ENCODE data around the gene VGF. TPM values are rescaled to one million over a fixed set of nuclear protein-coding genes. Genes with fewer than 3 reads are reported as not detected.
"Not testable (repeated sequence)": the region's sequence is repeated elsewhere in the genome, so short reads cannot be mapped to it uniquely, and the experiment has no call there.

VGF gene
- total RNA-seq, 1 donor from 2014 or later: not detected

DNA sequence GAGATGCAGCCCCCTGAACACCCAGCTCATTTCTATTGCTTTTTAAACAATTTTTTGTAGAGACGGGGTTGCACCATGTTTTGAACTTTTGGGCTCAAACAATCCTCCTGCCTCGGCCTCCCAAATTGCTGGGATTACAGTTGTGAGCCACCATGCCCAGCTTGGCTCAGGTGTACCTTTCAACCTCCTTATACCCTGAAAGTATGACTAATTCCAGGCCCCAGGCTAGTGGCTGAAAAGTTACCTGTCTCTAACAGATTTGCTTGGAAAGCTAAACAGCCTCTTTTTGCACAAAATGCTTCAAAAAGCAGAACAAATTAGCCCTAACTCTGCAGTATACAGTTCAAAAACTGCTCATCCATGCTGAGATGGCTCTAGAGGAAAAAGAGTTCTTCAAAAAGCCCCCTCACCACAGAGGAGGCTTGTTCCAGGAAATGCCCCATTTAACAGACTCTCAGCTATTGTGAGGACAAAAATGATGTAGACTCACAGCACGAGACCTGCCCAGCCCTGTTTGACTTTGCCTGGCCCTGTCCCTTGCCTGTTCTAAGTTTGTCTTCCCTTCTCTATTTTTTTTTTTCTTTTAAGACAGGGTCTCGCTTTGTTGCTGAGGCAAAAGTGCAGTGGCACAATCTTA lies 24.5 kb downstream of the VGF start:
- peaks cover 0 to 2% (median 1%) of the 10 kb centered on the region in 3 donors for H3K27me3 ChIP-seq (ENCODE audit: control insufficient read depth in 3 of 3, insufficient read depth in 3 of 3, low read length in 3 of 3)
- no peak overlapping the region for H3K4me3 ChIP-seq (ENCODE audit: low read length in 3 of 3)
- no peaks in the 10 kb centered on the region for H3K9me3 ChIP-seq (ENCODE audit: control insufficient read depth in 3 of 3, low read length in 3 of 3)
- H3K36me3 ChIP-seq (ENCODE audit: control insufficient read depth in 3 of 3, insufficient read depth in 3 of 3, low read length in 3 of 3): no peaks in the 10 kb centered on the region
- H3K9ac ChIP-seq (ENCODE audit: low read depth in 1 of 3, low read length in 3 of 3): no peak overlapping the region
- no peak overlapping the region for H3K27ac ChIP-seq (ENCODE audit: low read depth, low read length)
- H3K4me1 ChIP-seq (ENCODE audit: control insufficient read depth in 3 of 3, insufficient read depth in 3 of 3, low read length in 3 of 3): peaks cover 7 to 12% (median 11%) of the 10 kb centered on the region in 3 donors

DNA sequence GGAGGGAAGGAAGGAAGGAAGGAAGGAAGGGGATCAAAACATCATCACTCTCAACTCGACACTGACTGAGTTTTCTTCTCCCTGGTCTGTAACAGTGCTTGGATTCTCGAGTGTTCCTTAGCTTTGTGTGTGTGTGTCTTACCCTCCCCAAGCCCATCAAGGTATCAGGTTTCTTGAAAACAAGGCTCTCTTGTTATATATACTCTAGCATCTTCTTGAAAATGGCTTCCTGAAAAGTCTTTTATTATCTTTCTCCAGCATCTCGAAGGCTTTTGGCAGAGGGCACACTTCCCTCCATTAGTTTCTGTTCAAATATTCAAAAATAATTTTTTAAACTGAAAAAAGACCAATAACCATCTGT lies 25.1 kb downstream of the VGF start:
- no peaks in the 10 kb centered on the region for H3K9me3 ChIP-seq (ENCODE audit: control insufficient read depth in 3 of 3, low read length in 3 of 3)
- no peak overlapping the region for H3K4me3 ChIP-seq (ENCODE audit: low read length in 3 of 3)
- peaks cover 0 to 2% (median 0%) of the 10 kb centered on the region in 3 donors for H3K36me3 ChIP-seq (ENCODE audit: control insufficient read depth in 3 of 3, insufficient read depth in 3 of 3, low read length in 3 of 3)
- no peak overlapping the region for H3K9ac ChIP-seq (ENCODE audit: low read depth in 1 of 3, low read length in 3 of 3)
- H3K27ac ChIP-seq (ENCODE audit: low read depth, low read length): no peak overlapping the region
- H3K27me3 ChIP-seq (ENCODE audit: control insufficient read depth in 3 of 3, insufficient read depth in 3 of 3, low read length in 3 of 3): no peaks in the 10 kb centered on the region
- H3K4me1 ChIP-seq (ENCODE audit: control insufficient read depth in 3 of 3, insufficient read depth in 3 of 3, low read length in 3 of 3): peaks cover 7 to 12% (median 11%) of the 10 kb centered on the region in 3 donors

- Histone ChIP-seq H3K9ac (ENCODE audit: low read depth in 1 of 3, low read length in 3 of 3) (peak overlapping the region in 1 of 3 donors; percentile 3), H3K36me3 (ENCODE audit: control insufficient read depth in 3 of 3, insufficient read depth in 3 of 3, low read length in 3 of 3) (peaks cover 0 to 2% (median 0%) of the 10 kb centered on the region in 3 donors), H3K4me3 (ENCODE audit: low read length in 3 of 3) (peak overlapping the region in 2 of 3 donors; percentile 28 to 30), H3K27ac (ENCODE audit: low read depth, low read length) (peak overlapping the region; percentile 66), H3K4me1 (ENCODE audit: control insufficient read depth in 3 of 3, insufficient read depth in 3 of 3, low read length in 3 of 3) (peaks cover 7 to 11% (median 8%) of the 10 kb centered on the region in 3 donors), H3K9me3 (ENCODE audit: control insufficient read depth in 3 of 3, low read length in 3 of 3) (no peaks in the 10 kb centered on the region), H3K27me3 (ENCODE audit: control insufficient read depth in 3 of 3, insufficient read depth in 3 of 3, low read length in 3 of 3) (no peaks in the 10 kb centered on the region)
These were observed 27.0 kb downstream of the VGF start for GRCh38 chr7:101138213-101138870.

DNA sequence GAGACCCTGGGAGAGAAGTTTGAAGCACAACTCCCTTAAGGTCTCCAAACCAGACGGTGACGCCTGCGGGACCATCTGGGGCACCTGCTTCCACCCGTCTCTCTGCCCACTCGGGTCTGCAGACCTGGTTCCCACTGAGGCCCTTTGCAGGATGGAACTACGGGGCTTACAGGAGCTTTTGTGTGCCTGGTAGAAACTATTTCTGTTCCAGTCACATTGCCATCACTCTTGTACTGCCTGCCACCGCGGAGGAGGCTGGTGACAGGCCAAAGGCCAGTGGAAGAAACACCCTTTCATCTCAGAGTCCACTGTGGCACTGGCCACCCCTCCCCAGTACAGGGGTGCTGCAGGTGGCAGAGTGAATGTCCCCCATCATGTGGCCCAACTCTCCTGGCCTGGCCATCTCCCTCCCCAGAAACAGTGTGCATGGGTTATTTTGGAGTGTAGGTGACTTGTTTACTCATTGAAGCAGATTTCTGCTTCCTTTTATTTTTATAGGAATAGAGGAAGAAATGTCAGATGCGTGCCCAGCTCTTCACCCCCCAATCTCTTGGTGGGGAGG lies 27.6 kb downstream of the VGF start:
- no peaks in the 10 kb centered on the region for H3K27me3 ChIP-seq (ENCODE audit: control insufficient read depth in 3 of 3, insufficient read depth in 3 of 3, low read length in 3 of 3)
- peaks cover 0 to 2% (median 0%) of the 10 kb centered on the region in 3 donors for H3K36me3 ChIP-seq (ENCODE audit: control insufficient read depth in 3 of 3, insufficient read depth in 3 of 3, low read length in 3 of 3)
- H3K4me1 ChIP-seq (ENCODE audit: control insufficient read depth in 3 of 3, insufficient read depth in 3 of 3, low read length in 3 of 3): peaks cover 7 to 11% (median 8%) of the 10 kb centered on the region in 3 donors
- H3K9ac ChIP-seq (ENCODE audit: low read depth in 1 of 3, low read length in 3 of 3): peak overlapping the region in 1 of 3 donors; percentile 3
- H3K27ac ChIP-seq (ENCODE audit: low read depth, low read length): peak overlapping the region; percentile 66
- no peaks in the 10 kb centered on the region for H3K9me3 ChIP-seq (ENCODE audit: control insufficient read depth in 3 of 3, low read length in 3 of 3)
- peak overlapping the region in 1 of 3 donors; percentile 9 for H3K4me3 ChIP-seq (ENCODE audit: low read length in 3 of 3)

GRCh38 chr7:101134399-101134980 lies 30.9 kb downstream of the VGF start:
- H3K27ac ChIP-seq (ENCODE audit: low read depth, low read length): no peak overlapping the region
- H3K4me3 ChIP-seq (ENCODE audit: low read length in 3 of 3): no peak overlapping the region
- no peaks in the 10 kb centered on the region for H3K27me3 ChIP-seq (ENCODE audit: control insufficient read depth in 3 of 3, insufficient read depth in 3 of 3, low read length in 3 of 3)
- no peaks in the 10 kb centered on the region for H3K9me3 ChIP-seq (ENCODE audit: control insufficient read depth in 3 of 3, low read length in 3 of 3)
- H3K4me1 ChIP-seq (ENCODE audit: control insufficient read depth in 3 of 3, insufficient read depth in 3 of 3, low read length in 3 of 3): peaks cover 7 to 11% (median 8%) of the 10 kb centered on the region in 3 donors
- H3K9ac ChIP-seq (ENCODE audit: low read depth in 1 of 3, low read length in 3 of 3): no peak overlapping the region
- H3K36me3 ChIP-seq (ENCODE audit: control insufficient read depth in 3 of 3, insufficient read depth in 3 of 3, low read length in 3 of 3): peaks cover 0 to 2% (median 0%) of the 10 kb centered on the region in 3 donors

DNA sequence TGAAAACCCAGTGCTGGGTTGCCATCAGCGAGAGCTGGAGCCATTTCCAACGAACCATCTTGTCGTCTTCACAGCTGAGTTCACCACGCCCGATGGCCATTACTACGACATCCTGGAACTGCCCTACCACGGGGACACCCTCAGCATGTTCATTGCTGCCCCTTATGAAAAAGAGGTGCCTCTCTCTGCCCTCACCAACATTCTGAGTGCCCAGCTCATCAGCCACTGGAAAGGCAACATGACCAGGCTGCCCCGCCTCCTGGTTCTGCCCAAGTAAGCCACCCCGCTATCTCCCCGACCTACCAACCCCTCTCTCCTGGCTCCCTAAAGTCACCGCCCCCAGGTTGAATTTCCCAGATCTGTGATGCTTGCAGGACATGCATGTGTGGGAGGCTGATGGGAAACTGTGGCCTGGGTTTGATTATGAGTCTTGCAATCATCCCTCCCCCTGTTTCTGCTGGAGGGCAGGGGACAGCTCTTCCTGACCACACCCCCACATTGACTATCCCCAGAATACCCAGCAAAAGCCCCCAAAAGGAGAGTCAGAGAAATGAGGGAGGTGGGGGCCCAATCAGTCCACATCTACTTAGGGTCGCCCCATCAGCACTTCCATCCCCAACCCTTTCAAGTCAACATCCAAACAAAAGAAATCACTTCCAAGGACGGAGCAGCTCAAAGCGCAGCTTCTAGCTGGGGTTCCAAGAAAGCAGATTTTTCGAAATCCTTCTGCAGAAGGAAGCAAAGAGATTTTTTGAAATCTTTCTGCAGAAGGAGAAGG lies 31.6 kb downstream of the VGF start:
- Histone ChIP-seq H3K4me1 (ENCODE audit: control insufficient read depth in 3 of 3, insufficient read depth in 3 of 3, low read length in 3 of 3) (peaks cover 7 to 11% (median 8%) of the 10 kb centered on the region in 3 donors), H3K9me3 (ENCODE audit: control insufficient read depth in 3 of 3, low read length in 3 of 3) (no peaks in the 10 kb centered on the region), H3K27me3 (ENCODE audit: control insufficient read depth in 3 of 3, insufficient read depth in 3 of 3, low read length in 3 of 3) (no peaks in the 10 kb centered on the region), H3K9ac (ENCODE audit: low read depth in 1 of 3, low read length in 3 of 3) (no peak overlapping the region), H3K36me3 (ENCODE audit: control insufficient read depth in 3 of 3, insufficient read depth in 3 of 3, low read length in 3 of 3) (peaks cover 0 to 2% (median 0%) of the 10 kb centered on the region in 3 donors), H3K4me3 (ENCODE audit: low read length in 3 of 3) (no peak overlapping the region), H3K27ac (ENCODE audit: low read depth, low read length) (no peak overlapping the region)

DNA sequence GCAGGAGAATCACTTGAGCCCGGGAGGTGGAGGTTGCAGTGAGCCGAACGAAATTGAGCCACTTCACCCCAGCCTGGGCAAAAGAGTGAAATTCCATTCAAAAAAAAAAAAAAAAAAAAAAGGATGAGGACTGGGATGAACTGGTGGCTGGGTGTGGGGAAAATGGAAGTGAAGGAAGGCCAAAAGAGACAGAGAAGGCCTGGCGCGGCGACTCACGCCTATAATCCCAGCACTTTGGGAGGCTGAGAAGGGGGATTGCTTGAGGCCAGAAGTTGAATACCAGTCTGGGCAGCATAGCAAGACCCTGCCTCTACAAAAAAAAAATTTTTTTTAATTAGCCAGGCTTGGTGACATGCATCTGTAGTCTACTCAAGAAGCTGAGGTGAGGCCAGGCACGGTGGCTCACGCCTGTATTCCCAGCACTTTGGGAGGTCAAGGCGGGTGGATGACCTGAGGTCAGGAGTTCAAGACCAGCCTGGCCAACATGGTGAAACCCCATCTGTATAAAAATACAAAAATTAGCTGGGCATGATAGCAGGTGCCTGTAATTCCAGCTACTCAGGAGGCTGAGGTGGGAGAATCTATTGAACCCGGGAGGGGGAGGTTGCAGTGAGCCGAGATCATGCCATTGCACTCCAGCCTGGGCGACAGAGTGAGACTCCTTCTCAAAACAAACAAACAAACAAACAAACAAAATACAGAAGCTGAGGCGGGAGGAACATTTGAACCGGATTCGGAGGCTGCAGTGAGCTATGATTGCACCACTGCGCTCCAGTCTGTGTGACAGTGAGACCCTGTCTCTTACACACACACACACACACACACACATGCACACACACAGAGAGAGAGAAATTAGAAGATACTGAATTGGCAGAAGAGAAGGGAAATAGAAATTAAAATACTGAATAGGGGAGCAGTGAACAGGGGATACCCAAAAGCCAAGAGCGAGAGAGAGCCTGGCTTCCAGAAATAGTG lies 32.5 kb downstream of the VGF start:
- H3K36me3 ChIP-seq (ENCODE audit: control insufficient read depth in 3 of 3, insufficient read depth in 3 of 3, low read length in 3 of 3); H3K27ac ChIP-seq (ENCODE audit: low read depth, low read length); H3K9me3 ChIP-seq (ENCODE audit: control insufficient read depth in 3 of 3, low read length in 3 of 3); H3K4me1 ChIP-seq (ENCODE audit: control insufficient read depth in 3 of 3, insufficient read depth in 3 of 3, low read length in 3 of 3); H3K9ac ChIP-seq (ENCODE audit: low read depth in 1 of 3, low read length in 3 of 3); H3K4me3 ChIP-seq (ENCODE audit: low read length in 3 of 3); H3K27me3 ChIP-seq (ENCODE audit: control insufficient read depth in 3 of 3, insufficient read depth in 3 of 3, low read length in 3 of 3): not testable (repeated sequence)

GRCh38 chr7:101129603-101130117 lies 35.7 kb downstream of the VGF start:
- no peak overlapping the region for H3K9ac ChIP-seq (ENCODE audit: low read depth in 1 of 3, low read length in 3 of 3)
- H3K4me3 ChIP-seq (ENCODE audit: low read length in 3 of 3): no peak overlapping the region
- peaks cover 19 to 27% (median 23%) of the 10 kb centered on the region in 3 donors for H3K4me1 ChIP-seq (ENCODE audit: control insufficient read depth in 3 of 3, insufficient read depth in 3 of 3, low read length in 3 of 3)
- H3K36me3 ChIP-seq (ENCODE audit: control insufficient read depth in 3 of 3, insufficient read depth in 3 of 3, low read length in 3 of 3): no peaks in the 10 kb centered on the region
- H3K27ac ChIP-seq (ENCODE audit: low read depth, low read length): no peak overlapping the region
- H3K9me3 ChIP-seq (ENCODE audit: control insufficient read depth in 3 of 3, low read length in 3 of 3): no peaks in the 10 kb centered on the region
- peaks cover 0 to 22% (median 8%) of the 10 kb centered on the region in 3 donors for H3K27me3 ChIP-seq (ENCODE audit: control insufficient read depth in 3 of 3, insufficient read depth in 3 of 3, low read length in 3 of 3)
